HG03045 (cell line): ENCODE measurements around the gene ARMH3.

Experiments used
- ATAC-seq: cut with Tn5 transposase; IDR thresholded peaks from one replicate; pipeline ENCODE4 v1.9.1; 2021; ENCODE audit warnings: mild to moderate bottlenecking, moderate library complexity; ENCODE audit not compliant: unreplicated experiment

The ARMH3 gene

GRCh38 chr10:101941871-101942270 lies 114.1 kb downstream of the ARMH3 start:
- ATAC-seq = no peak

DNA sequence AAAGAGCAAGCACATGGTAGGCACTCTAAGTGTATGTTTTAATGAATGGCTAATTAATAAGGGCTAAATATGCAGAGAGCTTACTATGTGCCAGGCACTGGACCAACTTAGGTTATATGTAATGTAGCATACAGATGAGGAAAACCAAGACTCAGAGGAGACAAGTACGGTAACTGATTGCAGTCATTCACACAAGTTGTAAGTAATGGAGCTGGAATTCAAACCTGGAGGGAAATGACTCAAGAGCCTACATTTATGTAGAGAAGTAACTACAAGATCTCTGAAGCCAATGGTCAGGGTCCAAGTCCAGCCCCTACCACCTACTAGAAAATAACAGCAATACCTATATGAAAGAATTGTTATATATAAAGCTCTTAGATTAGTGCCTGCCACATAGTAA lies 115.1 kb downstream of the ARMH3 start:
- no peak for ATAC-seq

GRCh38 chr10:101939729-101940128 lies 116.2 kb downstream of the ARMH3 start:
- ATAC-seq = no peak

DNA sequence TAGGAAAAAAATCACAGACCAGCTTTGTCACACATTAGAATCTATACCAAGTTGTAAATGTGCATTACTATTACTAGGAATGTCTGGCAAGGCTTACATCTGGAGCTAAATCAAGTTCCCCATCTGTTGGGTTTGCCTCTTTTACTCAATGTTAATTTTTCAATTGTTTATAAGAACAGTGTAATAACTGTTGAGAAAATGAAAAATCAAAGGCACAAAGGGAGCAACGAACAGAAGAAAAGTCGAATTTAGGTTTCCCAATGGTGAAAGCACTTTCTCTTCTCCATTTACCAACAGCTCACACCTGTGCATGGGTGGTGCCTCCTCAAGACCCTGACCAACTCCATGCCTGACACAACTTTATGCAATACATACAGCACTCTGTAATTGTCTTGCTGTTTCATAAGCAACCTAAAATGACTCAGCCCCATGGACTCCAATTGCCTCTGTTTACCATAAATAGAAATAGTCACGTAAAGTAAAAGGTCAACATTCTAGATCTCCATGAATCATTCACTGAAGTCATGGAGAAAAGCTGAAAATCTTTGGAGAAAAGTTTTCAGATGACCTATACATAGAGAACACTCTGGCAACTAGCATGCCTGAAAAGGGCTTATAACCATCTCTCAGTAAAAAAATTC lies 116.8 kb downstream of the ARMH3 start:
- ATAC-seq = no peak

DNA sequence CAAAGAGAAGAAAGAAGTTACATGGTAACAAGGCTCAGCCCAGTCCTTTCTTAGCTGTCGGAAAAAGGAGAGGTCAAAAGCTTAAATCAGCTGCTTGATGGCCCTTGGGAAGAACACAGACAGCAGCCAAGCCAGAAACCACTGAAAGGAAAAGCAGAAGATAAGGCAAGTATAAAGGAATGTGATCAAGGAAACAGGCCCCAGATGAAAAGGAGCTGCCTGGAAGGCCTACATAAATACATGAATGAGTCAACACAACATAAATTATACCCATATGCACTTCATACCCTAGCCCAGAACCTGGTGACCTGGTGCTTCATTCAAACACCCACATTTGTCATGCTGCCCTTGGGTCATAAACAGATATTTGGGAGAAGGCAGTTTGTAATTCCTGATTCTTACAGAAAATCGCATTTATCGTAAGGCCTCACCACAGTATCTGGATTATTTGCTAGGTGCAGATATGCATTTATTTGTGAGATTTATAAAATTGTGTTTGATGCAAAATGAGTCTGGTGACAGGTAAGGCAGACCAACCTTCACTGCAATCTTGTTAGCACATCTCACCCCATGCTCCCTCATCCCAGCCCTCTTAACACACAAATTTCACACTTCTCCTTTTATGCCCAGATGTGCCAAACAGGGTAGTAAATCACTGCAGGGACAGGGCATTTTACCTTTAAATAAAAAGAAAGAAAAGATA lies 117.5 kb downstream of the ARMH3 start:
- no peak for ATAC-seq

- no peak for ATAC-seq
These were observed 120.5 kb downstream of the ARMH3 start for GRCh38 chr10:101935431-101935830.

DNA sequence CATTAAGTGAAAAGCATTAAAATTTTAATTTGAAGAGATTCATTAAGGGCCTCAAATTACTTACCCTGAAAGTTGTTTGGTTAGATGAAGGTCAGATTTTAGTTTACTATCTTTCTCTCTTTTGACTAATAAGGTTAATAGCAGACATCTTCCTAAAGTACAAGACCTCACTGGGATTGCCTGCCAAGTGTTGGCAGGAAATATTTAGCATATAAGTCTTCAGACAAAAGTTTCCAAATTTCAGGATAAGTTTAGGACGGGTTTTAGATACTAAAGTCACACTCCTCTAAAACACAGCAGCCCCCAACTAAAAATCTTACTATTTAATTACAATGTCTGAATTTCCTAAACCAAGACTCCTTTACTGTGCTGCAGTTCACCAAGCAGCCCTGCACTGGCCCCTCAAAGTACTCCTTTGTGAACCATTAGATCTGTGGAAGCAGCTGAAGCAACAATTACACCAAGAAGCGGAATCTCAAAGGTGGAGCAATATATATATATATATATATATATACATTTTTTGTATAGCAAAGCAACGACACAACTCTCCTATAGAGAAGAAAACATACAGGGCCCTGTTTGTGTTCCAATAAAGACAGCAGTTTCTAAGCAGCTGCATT lies 121.2 kb downstream of the ARMH3 start:
- no peak for ATAC-seq

DNA sequence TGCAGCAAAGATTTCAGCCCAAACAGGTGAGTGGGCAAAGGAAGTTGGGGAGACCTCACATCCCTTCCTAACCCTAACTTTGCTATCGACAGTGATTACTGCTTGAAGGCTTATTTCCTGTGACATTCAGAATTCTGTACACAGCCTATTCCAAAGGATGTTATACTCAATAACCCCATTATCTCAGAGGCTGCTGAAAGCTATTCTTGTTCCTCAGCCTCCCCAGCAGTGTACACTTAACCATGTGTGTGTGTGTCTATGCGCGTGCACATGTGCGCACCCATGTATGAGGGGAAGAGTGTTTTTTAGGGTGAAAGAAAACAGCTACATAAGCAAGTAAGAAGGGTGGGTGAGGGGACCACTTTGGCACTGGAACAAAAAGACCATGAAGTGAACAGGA lies 122.0 kb downstream of the ARMH3 start:
- ATAC-seq = no peak

DNA sequence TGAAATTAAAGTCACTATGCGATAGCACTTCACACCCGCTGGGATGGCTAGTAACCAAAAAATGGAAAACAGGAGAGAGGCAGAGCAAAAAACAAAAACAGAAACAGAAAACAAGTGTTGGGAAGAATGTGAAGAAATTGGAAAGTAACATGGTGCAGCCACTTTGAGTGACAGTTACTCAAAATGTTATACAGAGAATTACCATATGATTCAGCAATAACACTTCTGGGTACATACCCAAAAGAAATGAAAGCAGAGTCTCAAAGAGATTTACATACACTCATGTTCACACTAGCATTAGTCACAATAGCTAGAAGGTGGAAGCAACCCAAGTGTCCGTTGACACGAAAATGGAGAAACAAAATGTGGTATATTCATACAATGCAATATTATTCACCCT lies 123.8 kb downstream of the ARMH3 start:
- no peak for ATAC-seq

GRCh38 chr10:101925027-101925426 lies 130.9 kb downstream of the ARMH3 start:
- no peak for ATAC-seq

GRCh38 chr10:101923256-101923655 lies 132.7 kb downstream of the ARMH3 start:
- no peak for ATAC-seq

DNA sequence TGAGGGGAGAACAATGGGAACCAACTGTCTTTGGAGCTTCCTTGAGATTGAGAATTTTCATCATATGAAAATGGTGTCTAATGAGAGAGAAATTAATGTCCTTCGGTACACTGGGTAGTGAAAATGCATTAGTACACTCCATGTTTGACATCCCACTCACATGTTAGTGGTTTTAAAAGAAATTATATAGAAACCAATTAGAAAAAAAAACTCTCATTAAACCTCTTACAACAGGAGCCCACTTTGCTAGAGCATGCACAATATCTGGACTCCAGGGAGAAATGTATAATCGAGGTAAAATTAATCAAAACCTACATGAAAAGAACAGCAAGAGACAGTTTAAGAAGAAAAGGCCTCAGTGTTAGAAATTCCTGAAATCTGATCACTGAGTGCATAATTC lies 133.1 kb downstream of the ARMH3 start:
- ATAC-seq = no peak

GRCh38 chr10:101920546-101920945 lies 135.4 kb downstream of the ARMH3 start:
- ATAC-seq = no peak

DNA sequence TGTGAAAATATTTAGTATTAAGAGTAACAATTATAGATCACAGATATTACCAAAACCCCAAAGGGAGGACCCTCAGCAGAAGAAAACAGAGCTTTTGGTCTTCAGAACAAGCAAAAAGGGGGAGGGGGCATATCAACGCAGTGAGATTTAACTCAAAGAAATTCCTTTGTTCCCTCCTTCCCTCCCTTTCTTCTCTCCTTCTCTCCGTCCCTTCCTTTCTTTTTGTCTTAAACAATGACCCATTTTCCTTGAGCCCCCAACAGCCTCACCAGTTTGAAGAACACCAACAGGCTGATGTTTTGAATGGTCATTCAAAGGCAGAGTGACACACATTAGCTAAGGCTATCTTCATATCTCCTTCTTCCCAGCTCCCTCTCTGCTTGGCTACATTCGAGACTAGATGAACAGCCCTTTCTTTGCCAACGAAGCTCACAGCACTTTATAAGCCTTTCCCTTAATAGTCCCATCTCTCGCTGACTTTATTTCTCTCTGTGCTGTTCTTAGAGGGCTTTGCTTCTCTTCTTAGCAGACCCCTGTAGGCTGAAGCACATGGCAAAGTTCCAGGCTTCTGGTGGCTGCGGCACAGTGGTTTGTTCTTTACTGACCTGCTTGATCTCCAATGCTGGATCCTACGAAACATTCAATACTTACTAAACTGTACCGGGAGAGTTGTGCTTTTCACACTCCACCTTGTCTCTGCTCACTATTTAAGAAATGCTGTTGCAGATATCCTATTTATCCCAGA lies 136.8 kb downstream of the ARMH3 start:
- no peak for ATAC-seq

DNA sequence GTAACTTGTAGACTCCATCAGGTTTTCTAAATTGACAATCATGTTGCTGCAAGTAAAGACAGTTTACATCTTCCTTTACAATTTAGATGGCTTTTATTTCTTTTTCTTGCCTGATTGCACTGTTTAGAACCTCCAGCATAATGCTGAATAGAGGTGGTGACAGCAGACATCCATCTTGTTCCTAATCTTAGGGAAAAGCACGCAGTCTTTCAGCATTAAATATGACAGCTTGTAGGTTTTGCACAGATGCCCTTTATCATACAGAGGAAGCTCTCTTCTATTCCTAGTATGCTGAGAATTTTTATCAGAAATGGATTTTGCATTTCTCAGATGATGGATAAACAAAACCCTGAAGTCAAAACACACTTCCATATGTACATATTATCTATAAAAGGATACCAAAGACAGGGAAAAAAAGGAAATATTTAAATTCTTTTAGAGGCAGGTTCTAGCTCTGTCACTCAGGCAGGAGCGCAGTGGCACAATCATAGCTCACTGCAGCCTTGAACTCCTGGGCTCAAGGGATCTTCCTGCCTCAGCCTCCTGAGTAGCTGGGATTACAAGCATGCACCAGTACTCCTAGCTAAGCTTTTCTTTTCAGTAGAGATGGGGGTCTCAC lies 143.3 kb downstream of the ARMH3 start:
- ATAC-seq = no peak

- no peak for ATAC-seq
These were observed 149.3 kb downstream of the ARMH3 start for GRCh38 chr10:101906586-101907183.

GRCh38 chr10:101905251-101905650 lies 150.7 kb downstream of the ARMH3 start:
- ATAC-seq = no peak

- ATAC-seq = peak; percentile 79
These were observed 152.0 kb downstream of the ARMH3 start for GRCh38 chr10:101903827-101904550.

- no peak for ATAC-seq
These were observed 153.2 kb downstream of the ARMH3 start for GRCh38 chr10:101902820-101903145.
